NB4 (cell line): ENCODE results near the gene H1-8.

Experiments used
- MYC ChIP-seq: IDR thresholded peaks from 2 replicates; pipeline ENCODE4 v1.6.1; 2011; ENCODE audit warnings: low read depth, low read length
- TF ChIP-seq, protein P1 (sequence below): IDR thresholded peaks from one replicate; pipeline ENCODE4 v1.5.1; 2012; ENCODE audit warnings: low read depth, low read length
- TF ChIP-seq, protein P2 (sequence below): IDR thresholded peaks from 2 replicates; pipeline ENCODE4 v1.6.1; 2011; ENCODE audit warnings: low read depth, low read length

DNA sequence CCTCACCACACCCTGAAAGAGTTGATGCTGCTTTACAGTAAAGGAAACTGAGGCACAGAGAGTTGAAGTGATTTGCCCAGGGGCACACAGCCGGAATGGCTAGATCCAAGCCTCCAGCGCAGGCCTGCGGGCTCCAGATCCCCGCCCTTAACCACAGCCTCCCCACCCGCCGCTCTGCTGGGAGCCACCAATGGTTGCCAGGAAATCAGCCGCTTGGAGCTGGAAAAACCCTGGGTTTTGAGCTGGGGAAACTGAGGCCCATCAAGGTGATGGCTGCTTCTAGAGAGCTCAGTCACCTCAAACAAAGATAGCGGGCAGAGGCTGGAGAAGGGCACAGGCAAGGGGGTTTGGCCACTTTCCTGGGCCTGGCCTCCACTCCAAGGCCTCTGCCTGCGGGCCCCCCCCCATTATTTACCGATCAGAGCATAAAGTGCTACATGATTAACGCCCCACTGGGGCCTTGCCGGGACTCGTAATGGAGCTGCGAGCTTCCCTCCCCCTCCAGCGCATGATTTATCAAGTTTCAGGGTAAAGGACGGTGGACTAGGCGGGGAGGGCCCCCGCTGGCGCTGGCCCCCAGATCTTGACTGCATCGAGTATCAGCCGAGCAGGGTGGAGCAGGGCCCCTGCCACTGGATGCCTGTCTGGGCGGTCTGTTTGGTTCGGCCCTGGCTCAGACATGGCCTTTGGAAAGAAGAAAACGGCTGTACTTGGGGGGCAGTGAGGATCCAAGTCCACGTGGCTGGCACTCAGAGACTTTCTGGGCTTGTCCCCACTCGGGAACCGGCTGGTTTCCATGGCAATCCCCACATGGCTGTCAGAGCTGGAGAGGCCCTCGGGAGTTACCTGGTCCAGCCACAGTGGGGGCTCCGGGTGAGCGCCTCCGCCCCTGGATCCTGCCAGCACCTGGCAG lies 54.4 kb downstream of the H1-8 start:
- TF ChIP-seq, protein P1, sequence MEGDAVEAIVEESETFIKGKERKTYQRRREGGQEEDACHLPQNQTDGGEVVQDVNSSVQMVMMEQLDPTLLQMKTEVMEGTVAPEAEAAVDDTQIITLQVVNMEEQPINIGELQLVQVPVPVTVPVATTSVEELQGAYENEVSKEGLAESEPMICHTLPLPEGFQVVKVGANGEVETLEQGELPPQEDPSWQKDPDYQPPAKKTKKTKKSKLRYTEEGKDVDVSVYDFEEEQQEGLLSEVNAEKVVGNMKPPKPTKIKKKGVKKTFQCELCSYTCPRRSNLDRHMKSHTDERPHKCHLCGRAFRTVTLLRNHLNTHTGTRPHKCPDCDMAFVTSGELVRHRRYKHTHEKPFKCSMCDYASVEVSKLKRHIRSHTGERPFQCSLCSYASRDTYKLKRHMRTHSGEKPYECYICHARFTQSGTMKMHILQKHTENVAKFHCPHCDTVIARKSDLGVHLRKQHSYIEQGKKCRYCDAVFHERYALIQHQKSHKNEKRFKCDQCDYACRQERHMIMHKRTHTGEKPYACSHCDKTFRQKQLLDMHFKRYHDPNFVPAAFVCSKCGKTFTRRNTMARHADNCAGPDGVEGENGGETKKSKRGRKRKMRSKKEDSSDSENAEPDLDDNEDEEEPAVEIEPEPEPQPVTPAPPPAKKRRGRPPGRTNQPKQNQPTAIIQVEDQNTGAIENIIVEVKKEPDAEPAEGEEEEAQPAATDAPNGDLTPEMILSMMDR = no peak
- TF ChIP-seq, protein P2, sequence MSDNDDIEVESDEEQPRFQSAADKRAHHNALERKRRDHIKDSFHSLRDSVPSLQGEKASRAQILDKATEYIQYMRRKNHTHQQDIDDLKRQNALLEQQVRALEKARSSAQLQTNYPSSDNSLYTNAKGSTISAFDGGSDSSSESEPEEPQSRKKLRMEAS = no peak
- TF ChIP-seq MYC = no peak
